ENCODE results near the gene SH3YL1.

SH3YL1 gene, protein sequence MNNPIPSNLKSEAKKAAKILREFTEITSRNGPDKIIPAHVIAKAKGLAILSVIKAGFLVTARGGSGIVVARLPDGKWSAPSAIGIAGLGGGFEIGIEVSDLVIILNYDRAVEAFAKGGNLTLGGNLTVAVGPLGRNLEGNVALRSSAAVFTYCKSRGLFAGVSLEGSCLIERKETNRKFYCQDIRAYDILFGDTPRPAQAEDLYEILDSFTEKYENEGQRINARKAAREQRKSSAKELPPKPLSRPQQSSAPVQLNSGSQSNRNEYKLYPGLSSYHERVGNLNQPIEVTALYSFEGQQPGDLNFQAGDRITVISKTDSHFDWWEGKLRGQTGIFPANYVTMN

DNA sequence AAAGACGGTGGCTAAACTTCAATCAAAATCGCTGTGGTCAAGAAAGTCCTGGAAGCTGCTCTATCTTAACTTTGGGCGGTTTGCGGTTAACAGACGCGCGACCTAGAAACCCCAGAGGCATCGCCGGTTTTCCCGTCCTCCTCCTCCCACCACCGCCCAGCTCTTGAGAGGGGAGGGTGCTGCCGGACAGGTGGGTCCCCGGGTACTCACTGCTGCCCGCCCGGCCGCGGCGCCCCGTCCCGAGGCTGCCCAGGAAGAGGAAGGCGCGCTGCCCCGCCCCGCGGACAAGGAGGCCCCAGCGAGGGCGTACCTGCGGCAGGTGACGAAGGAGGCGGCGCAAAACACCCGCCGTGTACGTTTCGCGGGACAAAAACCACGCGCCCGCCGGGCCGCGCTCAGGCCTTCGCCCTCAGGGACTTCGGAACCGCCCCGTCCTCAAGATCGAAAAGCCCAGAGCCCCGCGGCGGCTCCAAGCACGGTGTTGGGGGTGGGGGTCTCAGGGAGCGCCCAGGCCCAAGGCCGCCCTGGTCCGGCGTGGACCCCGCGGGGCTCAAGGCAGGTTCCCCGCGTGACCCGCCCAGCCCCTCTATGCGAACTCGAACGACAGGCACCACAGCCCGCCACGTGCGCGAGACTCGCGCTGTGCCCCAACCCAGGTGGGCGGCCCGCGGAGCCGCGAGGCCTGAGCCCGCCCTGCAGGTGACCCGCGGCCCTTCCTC lies at the start of gene SH3YL1:
Gene SH3YL1, minus strand, starts transcription at position 259 of the 719 bp plus-strand sequence. Its CDS starts 48 bp downstream, at position 211.
- DNase-seq (ENCODE audit: low read depth in 3 of 3): peak; percentile 4 to 18 (median 9)

DNA sequence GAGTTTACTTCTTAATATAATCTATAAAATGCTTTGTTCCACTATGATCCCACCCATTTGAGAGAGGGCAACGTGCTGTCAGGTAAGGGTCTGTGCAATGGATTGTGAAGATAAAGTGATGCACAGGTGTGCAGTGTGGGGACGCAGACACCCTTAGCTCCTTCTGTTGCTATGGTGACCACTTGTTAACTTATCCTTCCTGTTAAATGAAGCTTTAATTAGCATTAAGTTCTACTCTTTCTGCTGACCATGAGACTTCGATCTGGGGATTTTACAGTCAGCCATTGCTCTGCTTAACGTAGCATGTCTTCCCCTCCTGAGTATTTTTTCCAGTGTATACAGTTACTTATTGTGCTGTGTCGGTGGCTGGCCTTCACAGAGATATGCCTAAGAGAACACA lies 47.2 kb upstream of the SH3YL1 start:
- DNase-seq (ENCODE audit: low read depth in 3 of 3): no peak

DNA sequence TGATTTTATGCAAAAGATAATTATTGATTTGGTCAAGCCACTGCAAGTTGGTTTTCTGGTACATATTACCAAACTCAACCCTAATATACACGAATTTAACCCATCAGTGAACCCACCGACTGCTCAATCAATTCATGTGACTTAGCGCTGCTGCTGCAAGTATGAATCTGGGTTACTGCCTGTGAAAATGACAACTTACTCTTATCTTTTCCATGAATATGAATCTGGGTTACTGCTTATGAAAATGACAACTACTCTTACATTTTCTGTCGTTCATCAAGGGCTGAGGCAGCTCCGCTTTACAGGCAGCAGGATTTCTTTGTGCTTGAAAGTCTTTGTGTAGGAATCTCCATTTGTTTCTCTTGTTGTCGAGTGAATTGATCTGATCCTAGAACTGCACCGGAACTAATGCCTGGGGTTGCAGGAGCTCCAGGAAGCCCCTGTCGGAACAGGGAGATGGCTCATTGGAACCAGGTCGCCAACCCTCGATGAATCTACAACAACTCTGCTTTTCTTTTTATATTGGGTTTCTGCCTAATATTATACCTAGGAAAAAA lies 46.2 kb upstream of the SH3YL1 start:
- DNase-seq (ENCODE audit: low read depth in 3 of 3): no peak

DNA sequence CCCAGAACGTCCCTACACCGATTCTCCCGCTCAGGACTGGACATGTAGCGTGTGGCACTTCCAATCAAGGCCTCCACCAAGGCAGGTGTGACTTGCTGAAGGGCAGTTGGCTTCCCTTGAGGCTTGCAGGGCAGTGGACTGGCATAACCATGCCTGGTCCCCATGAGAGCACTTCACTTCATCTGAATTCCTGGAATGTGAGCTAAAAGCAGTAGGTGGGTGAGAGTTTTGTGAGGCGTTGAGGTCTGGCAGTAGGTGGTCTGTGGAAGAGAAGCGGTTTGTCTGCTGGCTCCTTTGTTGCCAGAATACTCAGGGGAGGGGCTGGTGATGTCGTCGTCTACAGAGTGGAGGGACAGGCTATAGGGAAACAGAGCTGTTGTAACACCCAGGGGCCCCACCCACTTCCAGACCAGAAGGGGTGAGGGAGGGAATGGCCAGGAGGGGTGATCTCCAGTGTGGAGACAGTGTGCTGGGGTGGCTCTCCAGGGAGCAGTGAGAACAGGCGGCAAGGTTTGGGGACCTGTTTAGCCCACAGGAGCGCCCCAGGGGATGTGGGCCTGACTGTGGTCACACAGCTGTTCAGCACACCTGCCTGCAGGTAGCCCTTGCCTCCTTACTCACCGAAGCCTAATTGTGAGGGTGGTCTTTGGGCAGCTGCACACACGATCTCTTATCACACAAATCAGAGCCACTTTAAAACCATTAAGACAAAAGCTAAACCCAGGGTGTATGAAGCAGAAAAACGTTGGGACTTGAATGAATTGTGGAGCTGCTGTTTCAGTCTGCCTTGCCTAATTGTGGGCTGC lies 45.5 kb upstream of the SH3YL1 start:
- DNase-seq (ENCODE audit: low read depth in 3 of 3): no peak

DNA sequence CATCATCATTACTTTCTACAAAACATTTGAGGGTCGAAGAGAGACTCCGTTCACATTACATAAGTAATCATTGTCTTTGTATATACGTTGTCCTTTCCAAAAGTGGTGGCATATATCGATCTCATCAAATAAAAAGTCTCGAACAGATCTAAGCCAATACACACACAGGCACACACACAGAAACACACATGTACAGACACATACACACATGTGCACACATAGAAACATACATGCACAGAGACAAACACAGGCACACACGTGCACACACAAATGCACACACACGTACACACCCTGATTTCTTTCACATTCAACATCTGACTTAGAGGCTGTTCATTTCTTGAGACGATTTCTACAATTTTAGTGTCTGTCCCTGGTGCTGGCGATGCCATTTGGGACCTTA lies 41.5 kb upstream of the SH3YL1 start:
- DNase-seq (ENCODE audit: low read depth in 3 of 3): no peak

DNA sequence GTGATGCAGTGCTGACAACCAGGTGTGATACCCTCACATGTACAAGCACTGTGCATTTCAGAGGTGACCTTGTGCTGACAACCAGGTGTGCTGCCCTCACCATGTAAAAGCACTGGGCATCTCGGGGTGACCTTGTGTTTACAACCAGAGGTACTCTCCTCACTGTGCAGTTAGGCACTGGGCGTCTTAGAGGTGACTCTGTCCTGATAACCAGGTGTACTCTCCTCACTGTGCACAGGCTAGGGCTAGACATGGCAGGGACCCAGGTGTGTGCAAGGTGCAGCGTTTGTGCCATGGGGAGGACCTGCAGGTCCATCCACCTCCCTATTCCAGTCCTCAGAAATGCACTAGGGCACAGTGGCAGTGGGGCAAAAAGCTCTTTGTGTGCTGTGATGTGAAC lies 32.5 kb upstream of the SH3YL1 start:
- no peak for DNase-seq (ENCODE audit: low read depth in 3 of 3)

DNA sequence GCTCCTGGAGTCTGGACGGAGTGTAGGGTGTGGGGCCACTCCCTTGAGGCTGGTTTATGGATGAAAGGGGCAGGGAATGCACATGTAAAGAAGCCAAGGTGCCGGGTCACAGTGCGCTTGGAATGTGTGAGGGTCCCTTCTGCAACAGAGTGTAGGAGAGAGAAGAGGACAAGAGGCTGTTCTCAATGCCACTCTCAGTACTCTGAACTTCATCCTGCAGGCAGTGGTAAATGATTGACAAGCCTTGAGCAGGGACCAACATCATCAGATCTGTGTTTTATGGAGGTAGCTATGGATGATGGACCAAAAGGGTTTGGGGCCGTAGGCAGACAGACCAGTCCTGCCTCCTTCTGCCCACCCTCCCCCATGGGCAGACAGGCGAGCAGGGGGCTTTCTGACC lies 31.3 kb upstream of the SH3YL1 start:
- no peak for DNase-seq (ENCODE audit: low read depth in 3 of 3)

DNA sequence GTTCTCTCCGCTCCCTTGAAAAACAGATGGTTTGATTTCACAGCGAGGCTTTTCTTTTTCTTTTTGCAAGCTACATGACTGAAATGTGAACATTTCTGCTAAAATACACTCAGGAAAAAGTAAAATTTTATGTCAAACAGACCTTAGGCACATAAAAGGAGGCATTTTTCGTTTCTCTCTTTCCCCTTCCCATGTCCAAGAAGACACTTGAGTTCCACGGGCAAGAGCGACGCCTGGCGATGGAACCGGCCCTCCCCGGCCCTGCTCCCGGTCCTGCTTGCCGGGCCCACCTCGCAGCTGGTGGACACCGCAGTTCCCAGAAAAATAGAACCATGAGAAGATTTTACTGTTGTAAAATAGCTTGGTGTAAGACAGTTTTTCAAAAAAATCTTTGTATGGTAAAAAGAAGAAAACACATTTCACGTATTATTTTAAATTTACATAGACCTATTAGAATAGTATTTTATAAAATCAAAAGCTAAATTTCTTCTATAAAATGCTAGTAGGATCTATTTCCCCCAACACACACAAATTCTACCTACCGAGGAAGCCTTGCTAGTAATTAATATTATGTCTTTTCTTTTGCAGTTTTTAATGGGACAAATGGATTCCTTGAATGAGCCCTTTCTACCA lies 26.4 kb upstream of the SH3YL1 start:
- DNase-seq (ENCODE audit: low read depth in 3 of 3): peak in 2 of 3 donors; percentile 16 to 25

DNA sequence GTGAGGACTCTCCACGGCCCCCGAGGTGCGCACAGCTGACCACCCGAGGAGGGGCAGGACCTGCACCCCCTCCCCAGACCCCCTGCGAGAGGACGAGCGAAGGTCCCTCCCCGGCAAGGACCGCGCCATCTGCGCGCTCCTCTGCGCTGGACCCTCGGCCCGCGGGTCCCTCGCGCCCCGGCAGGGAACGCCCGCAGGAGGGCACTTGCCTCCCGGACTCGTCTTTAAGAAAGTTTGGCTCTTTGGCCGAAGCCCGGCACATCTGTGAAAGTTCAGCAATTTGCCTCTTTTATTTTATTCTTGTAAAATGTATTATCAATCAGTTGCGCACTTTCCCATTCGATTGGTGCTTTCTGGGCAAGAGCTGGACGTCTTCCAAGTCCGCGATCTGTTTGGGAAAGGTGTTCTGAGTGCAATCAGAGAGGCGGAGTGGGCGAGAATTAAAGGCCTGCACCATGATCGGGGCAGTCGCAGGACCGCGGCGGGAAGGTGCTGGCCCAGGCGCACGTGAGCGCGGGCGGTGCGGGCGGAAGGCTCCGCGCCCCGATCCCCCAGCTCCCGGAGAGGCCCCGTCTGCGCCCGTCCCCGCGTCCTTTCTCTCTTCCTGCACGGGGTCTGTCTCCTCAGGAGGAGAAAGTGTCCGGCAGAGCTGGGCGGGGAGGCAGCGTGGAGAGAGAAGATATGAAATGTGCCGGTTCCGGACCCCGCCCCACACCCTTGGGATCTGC lies 25.7 kb upstream of the SH3YL1 start:
- DNase-seq (ENCODE audit: low read depth in 3 of 3): no peak

DNA sequence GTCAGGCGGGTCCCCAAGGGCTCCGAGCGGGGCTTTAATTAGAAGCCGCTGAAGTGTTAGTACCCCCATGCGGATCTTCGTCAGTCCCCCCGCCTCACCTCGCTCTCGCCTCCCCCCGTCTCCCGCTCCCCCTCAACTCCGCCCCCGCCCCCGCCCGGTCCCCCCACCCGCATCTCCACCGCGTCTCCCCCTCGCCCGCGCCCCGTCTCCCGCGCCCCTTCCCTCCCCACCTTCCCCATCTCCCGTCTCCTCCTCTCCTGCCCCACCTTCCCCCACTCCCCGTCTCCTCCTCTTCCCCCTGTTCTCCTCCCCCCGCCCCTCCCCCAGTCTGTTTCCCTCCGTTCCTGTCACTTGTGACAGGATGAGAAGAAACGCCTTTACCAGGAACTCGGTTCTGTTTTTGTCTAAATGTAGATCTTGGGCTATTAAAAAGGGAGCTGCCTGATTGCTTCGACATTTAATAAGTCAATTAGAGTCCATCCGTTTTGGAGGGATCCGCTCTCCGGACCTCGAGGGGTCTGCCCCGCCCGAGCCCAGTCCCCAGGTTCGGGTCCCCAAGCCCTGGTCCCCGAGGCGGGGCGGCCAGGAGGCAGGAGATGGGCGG lies 25.0 kb upstream of the SH3YL1 start:
- no peak for DNase-seq (ENCODE audit: low read depth in 3 of 3)

DNA sequence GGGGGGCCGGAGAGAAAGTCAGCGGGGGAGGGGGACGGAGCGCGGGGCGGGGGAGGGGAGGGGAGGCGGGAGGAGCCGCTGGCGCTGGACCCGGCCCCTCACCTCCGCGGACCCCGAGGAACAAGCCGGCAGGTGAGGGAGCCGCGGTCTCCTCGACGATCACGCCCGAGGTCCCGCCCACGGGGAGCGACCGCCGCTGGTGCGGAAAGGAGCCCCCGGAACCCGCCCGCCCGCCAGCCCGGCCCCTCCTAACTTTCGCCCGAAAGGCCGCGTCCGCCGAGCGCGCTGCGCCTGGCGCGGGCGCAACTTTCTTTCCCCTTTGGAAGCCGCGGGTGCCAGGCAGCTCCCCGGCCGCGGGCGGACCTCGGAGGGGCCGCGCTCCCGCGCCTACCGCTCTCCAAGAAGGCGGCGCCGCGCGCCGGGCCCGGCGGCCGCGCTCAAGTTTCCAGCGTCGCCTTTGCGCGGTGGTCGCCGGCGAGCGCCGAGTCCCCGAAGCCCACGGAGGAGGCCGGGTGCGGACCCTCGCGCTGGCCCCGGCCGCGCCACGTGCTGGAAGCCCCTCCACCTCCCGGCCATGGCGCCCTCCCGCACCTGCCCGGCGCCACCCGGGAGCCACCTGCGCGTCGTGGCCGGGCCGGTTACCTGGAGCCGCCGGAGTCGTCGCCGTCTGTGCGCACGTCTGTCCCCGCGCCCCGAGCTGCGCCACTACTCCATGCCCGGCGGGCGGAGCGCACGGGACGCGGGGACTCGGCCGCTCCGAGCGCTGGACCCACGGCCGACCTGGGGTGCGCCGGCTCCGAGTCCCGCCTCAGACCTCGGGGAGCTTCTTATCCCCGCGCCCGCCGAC lies 24.3 kb upstream of the SH3YL1 start, which contains the start of gene ALKAL2:
Gene ALKAL2, minus strand, starts transcription at position 181 of the 847 bp plus-strand sequence. CDS start 256 bp downstream, outside the sequence.
- DNase-seq (ENCODE audit: low read depth in 3 of 3): no peak

DNA sequence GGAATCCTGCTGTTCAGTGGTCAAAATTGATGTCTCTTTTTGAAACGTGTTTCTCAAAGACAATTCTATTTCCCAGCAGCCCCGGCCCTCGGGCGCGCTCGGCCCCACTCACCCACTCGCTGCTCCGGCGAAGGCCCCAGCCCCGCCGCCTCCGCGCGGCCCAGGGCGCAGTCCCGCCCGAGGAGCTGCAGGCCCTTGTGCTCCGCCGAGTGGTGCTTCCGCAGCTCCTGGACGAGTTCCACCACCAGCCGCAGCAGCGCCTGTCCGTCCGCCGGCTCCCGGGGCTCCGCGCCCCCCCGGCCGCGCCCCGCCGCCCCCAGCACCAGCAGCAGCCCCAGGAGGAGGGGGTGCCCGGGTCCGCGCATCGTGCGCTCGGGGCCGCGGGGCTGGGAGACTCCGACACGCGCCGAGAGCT lies 23.6 kb upstream of the SH3YL1 start:
- DNase-seq (ENCODE audit: low read depth in 3 of 3): no peak

DNA sequence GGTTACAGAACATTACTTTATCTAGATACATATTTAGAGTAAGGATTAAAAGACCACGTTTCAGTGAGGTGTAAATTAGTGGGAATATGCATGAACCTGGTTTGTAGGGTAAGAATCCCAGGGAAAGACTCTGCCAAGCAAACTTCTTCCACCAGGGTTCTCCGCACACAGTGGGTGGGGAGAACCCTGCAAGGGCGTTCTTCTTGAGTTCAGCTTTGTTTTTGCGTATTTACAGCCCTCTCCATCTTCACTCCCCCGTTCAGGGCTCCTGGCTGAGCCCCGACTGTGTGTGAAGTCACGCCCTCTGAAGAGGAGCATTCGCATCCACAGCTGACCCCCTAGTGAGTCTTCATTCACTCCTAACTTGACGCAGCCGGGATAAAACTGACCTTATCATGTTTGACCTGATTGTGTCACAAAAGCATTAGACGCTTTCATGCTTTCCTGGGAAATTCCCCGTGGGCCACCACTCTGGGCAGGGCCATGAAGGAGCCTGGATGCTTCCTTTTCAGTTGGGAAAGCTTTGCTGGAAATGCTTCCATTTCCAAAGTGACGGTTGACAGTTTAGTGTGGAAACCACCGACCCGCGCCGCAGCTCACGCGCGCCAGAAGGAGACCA lies 23.1 kb upstream of the SH3YL1 start:
- DNase-seq (ENCODE audit: low read depth in 3 of 3): no peak

DNA sequence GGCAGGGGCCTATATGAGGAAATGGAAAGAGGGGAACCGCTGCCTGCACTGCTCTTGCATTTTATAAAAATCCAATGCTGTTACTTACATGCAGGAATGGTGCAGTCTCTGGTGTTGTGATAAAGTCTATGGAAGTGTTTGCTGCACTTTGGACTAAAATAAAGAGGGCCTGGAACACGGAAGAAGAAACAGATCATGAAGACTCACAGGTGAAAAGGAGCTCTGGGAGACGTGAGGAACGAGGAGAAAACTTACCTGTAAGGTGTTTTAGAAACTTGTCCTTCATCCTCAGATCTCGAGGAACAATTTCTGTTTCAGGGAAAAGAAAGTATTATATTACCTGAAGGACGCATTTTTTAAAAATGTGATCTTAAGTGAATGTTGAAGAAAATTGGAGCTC lies 22.2 kb upstream of the SH3YL1 start:
- DNase-seq (ENCODE audit: low read depth in 3 of 3): no peak

DNA sequence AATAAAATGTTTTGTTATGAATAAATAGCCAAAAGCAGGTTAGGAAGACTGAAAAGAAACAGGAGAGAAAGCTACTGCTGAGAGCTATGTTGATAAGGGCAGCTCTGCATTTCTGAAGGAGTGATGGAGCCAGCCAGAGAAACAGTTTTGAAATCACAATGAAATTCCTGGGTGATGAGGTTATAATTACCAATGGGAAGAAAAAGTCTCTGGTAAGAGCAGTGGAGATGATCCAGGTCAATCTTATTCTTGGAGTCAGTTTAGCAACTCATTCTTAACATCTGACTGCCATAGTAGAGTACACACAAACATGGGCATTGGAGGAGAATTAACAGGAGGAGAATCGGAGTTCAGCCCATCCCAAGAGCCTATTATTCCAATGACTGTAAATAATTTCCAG lies 21.7 kb upstream of the SH3YL1 start:
- no peak for DNase-seq (ENCODE audit: low read depth in 3 of 3)

DNA sequence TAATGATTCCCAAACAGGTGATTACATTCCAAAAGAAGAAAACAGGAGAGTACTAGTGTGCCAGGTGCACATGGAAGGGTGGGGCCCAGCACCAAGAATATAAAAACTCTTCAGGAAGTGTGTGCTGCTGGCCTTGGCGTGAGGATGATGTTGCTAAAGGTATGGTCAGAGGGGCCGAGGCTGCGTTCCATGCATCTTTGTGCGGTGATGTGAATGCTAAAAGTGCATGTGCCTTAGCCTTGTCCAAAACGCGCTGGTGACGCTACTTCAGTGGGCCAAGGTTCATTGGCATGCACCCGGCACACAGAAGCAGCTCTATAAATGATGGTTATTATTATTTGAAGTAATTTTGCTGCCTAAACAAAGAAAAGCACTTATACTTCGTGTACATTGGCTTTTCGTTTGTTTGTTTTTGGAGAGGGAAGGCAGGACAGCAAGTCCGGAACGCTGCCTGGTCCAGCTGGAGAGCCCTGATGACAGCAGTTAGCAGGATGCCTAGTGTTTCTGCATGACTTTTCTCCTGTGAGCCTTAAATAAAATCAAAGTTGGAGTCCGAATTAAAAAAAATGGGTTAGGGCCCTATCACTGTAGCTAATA lies 21.2 kb upstream of the SH3YL1 start:
- DNase-seq (ENCODE audit: low read depth in 3 of 3): no peak

DNA sequence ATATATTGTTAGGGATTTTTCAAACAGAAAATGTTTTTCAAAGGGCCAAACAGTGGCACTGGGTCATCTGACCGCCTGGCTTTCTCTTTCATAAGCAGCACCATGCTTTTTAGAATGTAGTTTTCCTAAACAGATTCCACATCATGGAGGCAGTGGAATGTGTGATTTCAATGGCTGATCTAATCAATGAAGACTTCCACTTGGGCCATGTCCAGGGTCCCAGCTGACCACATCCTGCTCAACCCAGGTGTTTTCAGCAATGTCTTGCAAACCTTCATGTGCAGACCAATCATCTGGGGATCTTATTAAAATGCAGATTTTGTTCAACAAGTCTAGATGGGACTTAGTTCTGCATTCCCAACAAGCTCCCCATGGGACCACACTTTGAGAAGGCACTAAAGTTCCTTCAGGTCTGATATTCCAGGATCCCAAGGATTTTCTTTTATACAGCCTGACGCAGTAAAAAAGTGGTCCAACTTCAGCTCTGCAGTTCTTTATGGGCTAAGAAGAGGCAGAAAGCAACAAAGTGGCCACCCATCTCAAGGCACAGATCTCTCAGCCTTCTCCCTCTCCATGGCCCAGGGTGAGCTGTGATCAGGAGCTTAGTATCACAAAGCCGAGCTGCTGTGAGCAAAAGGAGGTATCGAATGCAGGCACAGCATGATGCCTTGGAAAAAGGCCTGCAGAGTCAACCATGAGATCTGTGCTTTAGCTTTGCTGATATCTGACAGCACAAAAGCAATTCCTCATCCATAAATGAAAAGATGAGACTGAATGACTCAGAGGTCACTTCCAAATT lies 20.4 kb upstream of the SH3YL1 start:
- no peak for DNase-seq (ENCODE audit: low read depth in 3 of 3)

Measured in stimulated activated CD4-positive, alpha-beta T cell treated with anti-CD3 and anti-CD28 coated beads, TNF-alpha, amount 100 ng/mL, for 48 hours (primary cell).